ENCODE measurements around the gene IRGQ.
A peak's percentile ranks its signal among the peaks of the same experiment; 100 is the strongest.
"Not testable (repeated sequence)": the region's sequence is repeated elsewhere in the genome, so short reads cannot be mapped to it uniquely, and the experiment has no call there.

The IRGQ gene

GRCh38 chr19:43595999-43596841 lies at the start of gene IRGQ, which contains the start of gene ZNF576:
TSS of gene IRGQ (minus strand) at chr19:43596134. CDS start at chr19:43595338, 796 bp downstream.
TSS of gene ZNF576 (plus strand) at chr19:43596595. CDS start at chr19:43597109, 514 bp downstream.
- peak; percentile 100 for DNase-seq

GRCh38 chr19:43644181-43644580 lies 48.2 kb upstream of the IRGQ start:
- no peak for DNase-seq

- DNase-seq, result no peak
Observed at GRCh38 chr19:43643326-43643725, 47.4 kb upstream of the IRGQ start.

GRCh38 chr19:43642531-43642930 lies 46.6 kb upstream of the IRGQ start:
- no peak for DNase-seq

- no peak for DNase-seq
Observed at GRCh38 chr19:43641333-43641732, 45.4 kb upstream of the IRGQ start.

- no peak for DNase-seq
Observed at GRCh38 chr19:43640424-43640757, 44.5 kb upstream of the IRGQ start.

GRCh38 chr19:43639519-43640423 lies 43.8 kb upstream of the IRGQ start, which contains the start of gene CADM4:
TSS of gene CADM4 (minus strand) at chr19:43639850. CDS start at chr19:43639790, 60 bp downstream.
- DNase-seq, result peak; percentile 44

- no peak for DNase-seq
Observed at GRCh38 chr19:43638995-43639518, 43.1 kb upstream of the IRGQ start.

- DNase-seq, result no peak
Observed at GRCh38 chr19:43638214-43638994, 42.5 kb upstream of the IRGQ start.

GRCh38 chr19:43636121-43636683 lies 40.3 kb upstream of the IRGQ start:
- no peak for DNase-seq

- not testable (repeated sequence) for DNase-seq
Observed at GRCh38 chr19:43635561-43635940, 39.6 kb upstream of the IRGQ start.

GRCh38 chr19:43634872-43635560 lies 39.1 kb upstream of the IRGQ start:
- DNase-seq, result no peak

GRCh38 chr19:43634506-43634871 lies 38.6 kb upstream of the IRGQ start:
- no peak for DNase-seq

- DNase-seq, result no peak
Observed at GRCh38 chr19:43634068-43634467, 38.1 kb upstream of the IRGQ start.

- DNase-seq, result no peak
Observed at GRCh38 chr19:43633520-43633919, 37.6 kb upstream of the IRGQ start.

- no peak for DNase-seq
Observed at GRCh38 chr19:43631491-43631890, 35.6 kb upstream of the IRGQ start.

GRCh38 chr19:43628646-43629326 lies 32.9 kb upstream of the IRGQ start:
- no peak for DNase-seq

GRCh38 chr19:43626838-43627237 lies 30.9 kb upstream of the IRGQ start:
- DNase-seq, result no peak

- peak; percentile 30 for DNase-seq
Observed at GRCh38 chr19:43625918-43626579, 30.1 kb upstream of the IRGQ start.

- peak; percentile 92 for DNase-seq
Observed at GRCh38 chr19:43624933-43625332, 29.0 kb upstream of the IRGQ start.
